ENCODE measurements around the gene NDUFA11. TPM values are rescaled to one million over a fixed set of nuclear protein-coding genes. Genes with fewer than 3 reads are reported as not detected.
"Not testable (repeated sequence)": the region's sequence is repeated elsewhere in the genome, so short reads cannot be mapped to it uniquely, and the experiment has no call there.

Gene NDUFA11
- total and polyA plus RNA-seq, 7 donors = 242 to 450 (median 395) TPM

GRCh38 chr19:5891572-5891937, 12.0 kb downstream of the NDUFA11 start:
- WGBS, 2 donors = 44 to 67% methylated on average over 4 of the region's 4 CpGs
- Histone ChIP-seq H3K27me3 (no peaks in the 10 kb centered on the region), H3K4me1 (peaks cover 0 to 38% (median 35%) of the 10 kb centered on the region in 4 donors), H3K36me3 (peaks cover 6 to 26% (median 10%) of the 10 kb centered on the region in 4 donors), H3K4me3 (no peak overlapping the region), H3K27ac (peak overlapping the region in 2 of 4 donors; percentile 83 to 87), H3K9me3 (no peaks in the 10 kb centered on the region)
- TF ChIP-seq POLR2AphosphoS5 (IDR thresholded peaks at IDR 0.05) = peak in 1 of 4 donors; percentile 33
- no peak for TF ChIP-seq EP300 (IDR thresholded peaks at IDR 0.05)
- TF ChIP-seq, protein P1, sequence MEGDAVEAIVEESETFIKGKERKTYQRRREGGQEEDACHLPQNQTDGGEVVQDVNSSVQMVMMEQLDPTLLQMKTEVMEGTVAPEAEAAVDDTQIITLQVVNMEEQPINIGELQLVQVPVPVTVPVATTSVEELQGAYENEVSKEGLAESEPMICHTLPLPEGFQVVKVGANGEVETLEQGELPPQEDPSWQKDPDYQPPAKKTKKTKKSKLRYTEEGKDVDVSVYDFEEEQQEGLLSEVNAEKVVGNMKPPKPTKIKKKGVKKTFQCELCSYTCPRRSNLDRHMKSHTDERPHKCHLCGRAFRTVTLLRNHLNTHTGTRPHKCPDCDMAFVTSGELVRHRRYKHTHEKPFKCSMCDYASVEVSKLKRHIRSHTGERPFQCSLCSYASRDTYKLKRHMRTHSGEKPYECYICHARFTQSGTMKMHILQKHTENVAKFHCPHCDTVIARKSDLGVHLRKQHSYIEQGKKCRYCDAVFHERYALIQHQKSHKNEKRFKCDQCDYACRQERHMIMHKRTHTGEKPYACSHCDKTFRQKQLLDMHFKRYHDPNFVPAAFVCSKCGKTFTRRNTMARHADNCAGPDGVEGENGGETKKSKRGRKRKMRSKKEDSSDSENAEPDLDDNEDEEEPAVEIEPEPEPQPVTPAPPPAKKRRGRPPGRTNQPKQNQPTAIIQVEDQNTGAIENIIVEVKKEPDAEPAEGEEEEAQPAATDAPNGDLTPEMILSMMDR (IDR thresholded peaks at IDR 0.05) = no peak
- no peak for TF ChIP-seq POLR2A (IDR thresholded peaks at IDR 0.05)
- intact Hi-C loops (cut with DNase I) = loop anchor here (2.0 kb wide), 1 partner anchor 63 kb away; no protein-coding TSS in a partner anchor
- no peak for DNase-seq

- Histone ChIP-seq H3K9me3 (no peaks in the 10 kb centered on the region), H3K27ac (peak overlapping the region; percentile 63 to 87 (median 78)), H3K4me3 (no peak overlapping the region), H3K36me3 (peaks cover 0 to 12% (median under 1%) of the 10 kb centered on the region in 4 donors), H3K27me3 (no peaks in the 10 kb centered on the region), H3K4me1 (peaks cover 0 to 38% (median 35%) of the 10 kb centered on the region in 4 donors)
- DNase-seq = no peak
- intact Hi-C loops (cut with DNase I) = loop anchor here (2.0 kb wide), 1 partner anchor 61 kb away; no protein-coding TSS in a partner anchor
- WGBS, 2 donors = 44 to 61% methylated on average over 10 of the region's 10 CpGs
- no peak for TF ChIP-seq POLR2A (IDR thresholded peaks at IDR 0.05)
- TF ChIP-seq POLR2AphosphoS5 (IDR thresholded peaks at IDR 0.05) = no peak
- TF ChIP-seq EP300 (IDR thresholded peaks at IDR 0.05) = no peak
- TF ChIP-seq, protein P1 (IDR thresholded peaks at IDR 0.05) = no peak
Observed at GRCh38 chr19:5890099-5890498, 13.5 kb downstream of the NDUFA11 start.

- no peak overlapping the region for H3K4me3 ChIP-seq
- peak overlapping the region; percentile 63 to 87 (median 78) for H3K27ac ChIP-seq
- H3K27me3 ChIP-seq = no peaks in the 10 kb centered on the region
- TF ChIP-seq EP300 (IDR thresholded peaks at IDR 0.05) (peak in 2 of 4 donors; percentile 64 to 72), POLR2AphosphoS5 (IDR thresholded peaks at IDR 0.05) (peak in 3 of 4 donors; percentile 54 to 77 (median 67)), POLR2A (IDR thresholded peaks at IDR 0.05) (no peak)
- TF ChIP-seq, protein P1 (IDR thresholded peaks at IDR 0.05) = peak in 1 of 4 experiments; percentile 12
- no peaks in the 10 kb centered on the region for H3K9me3 ChIP-seq
- DNase-seq = no peak
- peaks cover 0 to 40% (median 35%) of the 10 kb centered on the region in 4 donors for H3K4me1 ChIP-seq
- intact Hi-C loops (cut with DNase I) = no loop called here
- WGBS, 2 donors = 47 to 61% methylated on average over 17 of the region's 17 CpGs
- H3K36me3 ChIP-seq = peaks cover 0 to 5% (median 0%) of the 10 kb centered on the region in 4 donors
Observed at GRCh38 chr19:5889288-5889971, 14.2 kb downstream of the NDUFA11 start.

DNA sequence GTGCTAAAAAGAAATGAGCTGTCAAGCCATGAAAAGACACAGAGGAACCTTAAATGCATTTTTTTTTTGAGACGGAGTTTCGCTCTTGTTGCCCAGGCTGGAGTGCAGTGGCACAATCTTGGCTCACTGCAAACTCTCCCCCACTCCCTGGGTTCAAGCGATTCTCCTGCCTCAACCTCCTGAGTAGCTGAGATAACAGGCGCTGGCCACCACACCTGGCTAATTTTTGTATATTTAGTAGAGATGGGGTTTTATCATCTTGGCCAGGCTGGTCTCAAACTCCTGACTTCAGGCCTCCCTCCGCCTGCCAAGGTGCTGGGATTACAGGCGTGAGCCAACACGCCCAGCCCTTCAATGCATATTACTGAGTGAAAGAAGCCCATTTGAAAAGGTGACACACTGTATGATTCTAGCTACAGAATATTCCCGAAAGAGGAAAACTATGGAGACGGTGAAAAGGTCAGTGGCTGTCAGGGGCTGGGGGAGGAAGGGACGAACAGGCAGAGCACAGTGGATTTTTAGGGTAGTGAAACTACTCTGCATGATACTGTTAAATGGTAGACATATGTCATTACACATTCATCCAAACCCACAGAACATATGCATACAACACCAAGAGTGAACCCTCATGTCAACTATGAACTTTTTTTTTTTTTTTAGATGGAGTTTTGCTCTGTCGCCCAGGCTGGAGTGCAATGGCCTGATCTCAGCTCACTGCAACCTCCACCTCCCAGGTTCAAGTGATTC, 19.4 kb downstream of the NDUFA11 start:
- H3K4me1 ChIP-seq = peaks cover 0 to 49% (median 33%) of the 10 kb centered on the region in 4 donors
- H3K27me3 ChIP-seq; H3K9me3 ChIP-seq; H3K4me3 ChIP-seq; H3K36me3 ChIP-seq; DNase-seq; intact Hi-C loops (cut with DNase I): not testable (repeated sequence)
- H3K27ac ChIP-seq = peak overlapping the region in 3 of 4 donors; percentile 79 to 94 (median 88)
- WGBS, 2 donors = 82 to 86% methylated on average over 11 of the region's 11 CpGs

Data from sigmoid colon (tissue), 7 donors.